HepG2 (cell line): ENCODE data around the gene GNAI2. TPM values are rescaled to one million over a fixed set of nuclear protein-coding genes. Genes with fewer than 3 reads are reported as not detected.

Experiments used
- ARID2 ChIP-seq: sonication (generic); formaldehyde crosslinking; IDR thresholded peaks from 2 replicates; pipeline ENCODE4 v1.8.1; 2022; ENCODE audit warnings: mild to moderate bottlenecking, missing genetic modification reagents, borderline replicate concordance
- BCL6 ChIP-seq: IDR thresholded peaks from 2 replicates; pipeline ENCODE4 v1.6.1; 2016; ENCODE audit warnings: missing genetic modification reagents, missing compliant biosample characterization
- CREM ChIP-seq, 2 experiments: sonication (generic) in 1 of 2; formaldehyde crosslinking in 1 of 2; IDR thresholded peaks; 2 replicates each; pipeline versions ENCODE4 v1.4.0 to v1.6.1; 2016 to 2020; ENCODE audit warnings: antibody characterized with exemption in 1 of 2, mild to moderate bottlenecking in 1 of 2, missing genetic modification reagents in 1 of 2
- FOXJ3 ChIP-seq: sonication (generic); formaldehyde crosslinking; IDR thresholded peaks from 2 replicates; pipeline ENCODE4 v1.4.0; 2020; ENCODE audit warnings: missing genetic modification reagents, mild to moderate bottlenecking, borderline replicate concordance
- NONO ChIP-seq, 2 experiments: fragments of 450-650 bp in 1 of 2; sonication (generic) in 1 of 2; formaldehyde crosslinking in 1 of 2; IDR thresholded peaks in 1 of 2; conservative IDR thresholded peaks in 1 of 2; 2 replicates each; pipeline versions ENCODE4 v1.6.1 to v1.8.0; 2017 to 2022; ENCODE audit warnings: mild to moderate bottlenecking in 1 of 2, missing genetic modification reagents in 1 of 2, moderate library complexity in 1 of 2
- RBM39 ChIP-seq: fragments of 200-400 bp; formaldehyde crosslinking; IDR thresholded peaks from one replicate; pipeline ENCODE4 v1.6.1; 2018; ENCODE audit warnings: antibody characterized with exemption, mild to moderate bottlenecking, low read depth, low read length; ENCODE audit not compliant: poor library complexity, severe bottlenecking
- RXRA ChIP-seq: sonication (generic); formaldehyde crosslinking; IDR thresholded peaks from 2 replicates; pipeline ENCODE4 v1.5.1; 2020; ENCODE audit warnings: missing genetic modification reagents
- TGIF2 ChIP-seq: IDR thresholded peaks from 2 replicates; pipeline ENCODE4 v1.6.1; 2016; ENCODE audit warnings: control low read depth, missing compliant biosample characterization
- ZFP1 ChIP-seq: IDR thresholded peaks from 2 replicates; pipeline ENCODE4 v1.6.1; 2016
- ZNF143 ChIP-seq: sonication (generic); formaldehyde crosslinking; IDR thresholded peaks from 2 replicates; pipeline ENCODE4 v1.4.0; 2020; ENCODE audit warnings: missing genetic modification reagents
- ZNF264 ChIP-seq: sonication (generic); formaldehyde crosslinking; IDR thresholded peaks from 2 replicates; pipeline ENCODE4 v1.4.0; 2020; ENCODE audit warnings: missing genetic modification reagents
- ZNF468 ChIP-seq: sonication (generic); formaldehyde crosslinking; IDR thresholded peaks from 2 replicates; pipeline ENCODE4 v1.8.0; 2022; ENCODE audit warnings: mild to moderate bottlenecking, moderate library complexity, missing genetic modification reagents
- polyA plus RNA-seq, 8 experiments: library from polyadenylated mRNA; depleted of rRNA in 3 of 8; stranded (reverse) in 7 of 8; unstranded in 1 of 8; fragments of >200 nt; fragmentation: Illumina TruSeq in 4 of 8; extraction: Trizol in 4 of 8; gene quantifications; 2 replicates each; pipeline versions ENCODE4 v1.2.1 to v1.2.3, GENCODE V29; 2011 to 2016; ENCODE audit warnings: low read depth in 4 of 8, missing spikeins in 1 of 8, mixed read lengths in 1 of 8; ENCODE audit not compliant: insufficient read depth in 1 of 8
- total RNA-seq, 5 experiments: library from RNA; depleted of rRNA; stranded (reverse); fragments of >200 nt; fragmentation: Illumina TruSeq; extraction: Trizol; gene quantifications; 2 replicates each; pipeline ENCODE4 v1.2.3, GENCODE V29; 2016; ENCODE audit warnings: low read depth in 1 of 5
- TF ChIP-seq, protein P1 (sequence below): sonication (generic); formaldehyde crosslinking; IDR thresholded peaks from 2 replicates; pipeline ENCODE4 v1.8.1; 2023; ENCODE audit warnings: mild to moderate bottlenecking, moderate library complexity, missing genetic modification reagents
- TF ChIP-seq, protein P2 (sequence below): sonication (generic); formaldehyde crosslinking; IDR thresholded peaks from 2 replicates; pipeline ENCODE4 v1.4.0; 2020; ENCODE audit warnings: missing genetic modification reagents
- TF ChIP-seq, protein P3 (sequence below): sonication (generic); formaldehyde crosslinking; IDR thresholded peaks from 2 replicates; pipeline ENCODE4 v1.4.0; 2020; ENCODE audit warnings: missing genetic modification reagents
- TF ChIP-seq, protein P4 (sequence below): conservative IDR thresholded peaks from 2 replicates; pipeline ENCODE4 v1.6.1; 2018; ENCODE audit warnings: missing genetic modification reagents
- TF ChIP-seq, protein P5 (sequence below): sonication (generic); formaldehyde crosslinking; IDR thresholded peaks from 2 replicates; pipeline ENCODE4 v1.4.0; 2020; ENCODE audit warnings: missing genetic modification reagents
- TF ChIP-seq, protein P6 (sequence below): sonication (generic); formaldehyde crosslinking; IDR thresholded peaks from 2 replicates; pipeline ENCODE4 v1.4.0; 2020; ENCODE audit warnings: low read depth, mild to moderate bottlenecking, missing genetic modification reagents

GNAI2 gene
- total and polyA plus RNA-seq, 2 of the 13 experiments (the other 11 are each of a cell fraction or from before 2014, with no cell fraction given) = 51.1 to 66.2 TPM

DNA sequence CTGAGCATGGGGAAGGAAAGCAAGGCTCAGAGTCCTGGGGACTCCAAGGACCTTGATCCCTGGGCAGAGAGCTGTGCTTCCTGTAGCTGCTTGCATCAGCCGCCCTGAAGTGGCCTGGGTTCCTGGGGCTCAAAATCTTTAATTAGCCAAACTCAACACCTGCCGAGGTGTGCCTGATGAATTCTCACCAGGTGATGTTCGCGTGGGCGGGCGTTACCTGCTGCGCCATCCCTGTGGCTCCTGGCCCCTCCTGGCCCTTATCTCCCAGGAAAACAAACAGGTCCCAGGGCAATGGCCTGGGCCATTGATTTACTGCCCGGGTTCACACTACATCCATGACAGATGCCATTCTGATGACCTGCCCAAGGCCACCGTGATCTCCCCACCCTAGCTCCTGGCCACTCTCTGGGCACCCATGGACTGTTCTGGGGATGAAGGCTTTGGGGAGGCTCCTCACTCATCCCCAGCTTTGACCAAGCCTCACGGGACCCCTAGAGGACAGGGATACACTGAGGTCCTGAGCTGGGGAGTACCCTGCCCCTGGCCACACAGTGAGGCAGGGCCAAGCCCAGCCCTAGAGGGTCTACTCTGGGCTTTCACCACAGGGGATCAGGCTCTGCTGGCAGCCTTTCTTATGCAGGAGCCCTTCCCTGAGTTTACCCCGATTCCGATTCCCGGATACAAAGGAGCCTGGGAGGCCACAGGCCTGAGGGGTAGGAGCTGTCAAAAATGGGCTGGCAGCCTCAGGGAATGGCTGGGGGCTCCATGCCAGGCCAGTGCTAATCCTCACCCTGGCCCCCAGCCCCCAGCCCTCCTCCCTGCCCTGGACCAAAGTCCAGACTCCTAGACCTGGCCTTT, 25.3 kb upstream of the GNAI2 start (continued):
- TF ChIP-seq, protein P1, sequence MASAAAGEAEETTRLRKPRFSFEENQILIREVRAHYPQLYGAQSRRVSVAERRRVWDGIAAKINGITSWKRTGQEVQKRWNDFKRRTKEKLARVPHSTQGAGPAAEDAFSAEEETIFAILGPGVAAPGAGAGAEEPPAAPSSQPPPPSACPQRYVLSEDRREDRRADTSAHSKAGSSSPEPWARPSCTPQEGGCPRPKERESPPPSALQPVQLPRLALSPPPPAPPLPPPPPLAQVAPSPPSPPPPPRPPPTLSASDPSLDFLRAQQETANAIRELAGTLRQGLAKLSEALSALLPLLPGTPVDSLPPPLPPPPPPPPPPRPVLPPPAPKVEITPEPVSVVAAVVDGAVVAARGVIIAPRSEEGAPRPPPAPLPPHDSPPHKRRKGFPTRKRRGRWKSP (CRISPR knock-in tag) = no peak
- peak; percentile 79 for TF ChIP-seq CREM (IDR thresholded peaks at IDR 0.05)
- TF ChIP-seq CREM (CRISPR knock-in tag; IDR thresholded peaks at IDR 0.05) = no peak
- peak; percentile 58 for TF ChIP-seq RBM39
- TF ChIP-seq BCL6 (CRISPR knock-in tag) = peak; percentile 68
- peak; percentile 31; the same call in 1 of the 2 replicates for TF ChIP-seq ZFP1 (CRISPR knock-in tag)
- TF ChIP-seq, protein P2, sequence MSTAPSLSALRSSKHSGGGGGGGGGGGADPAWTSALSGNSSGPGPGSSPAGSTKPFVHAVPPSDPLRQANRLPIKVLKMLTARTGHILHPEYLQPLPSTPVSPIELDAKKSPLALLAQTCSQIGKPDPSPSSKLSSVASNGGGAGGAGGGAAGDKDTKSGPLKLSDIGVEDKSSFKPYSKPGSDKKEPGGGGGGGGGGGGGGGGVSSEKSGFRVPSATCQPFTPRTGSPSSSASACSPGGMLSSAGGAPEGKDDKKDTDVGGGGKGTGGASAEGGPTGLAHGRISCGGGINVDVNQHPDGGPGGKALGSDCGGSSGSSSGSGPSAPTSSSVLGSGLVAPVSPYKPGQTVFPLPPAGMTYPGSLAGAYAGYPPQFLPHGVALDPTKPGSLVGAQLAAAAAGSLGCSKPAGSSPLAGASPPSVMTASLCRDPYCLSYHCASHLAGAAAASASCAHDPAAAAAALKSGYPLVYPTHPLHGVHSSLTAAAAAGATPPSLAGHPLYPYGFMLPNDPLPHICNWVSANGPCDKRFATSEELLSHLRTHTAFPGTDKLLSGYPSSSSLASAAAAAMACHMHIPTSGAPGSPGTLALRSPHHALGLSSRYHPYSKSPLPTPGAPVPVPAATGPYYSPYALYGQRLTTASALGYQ (CRISPR knock-in tag) = peak; percentile 82
- peak; percentile 67; the same call in 1 of the 2 replicates for TF ChIP-seq FOXJ3 (CRISPR knock-in tag)
- TF ChIP-seq RXRA = peak; percentile 99
- TF ChIP-seq ZNF264 (CRISPR knock-in tag) = 0 out of 2 replicates have a peak, but pooled peaks have one; percentile 42
- TF ChIP-seq, protein P3, sequence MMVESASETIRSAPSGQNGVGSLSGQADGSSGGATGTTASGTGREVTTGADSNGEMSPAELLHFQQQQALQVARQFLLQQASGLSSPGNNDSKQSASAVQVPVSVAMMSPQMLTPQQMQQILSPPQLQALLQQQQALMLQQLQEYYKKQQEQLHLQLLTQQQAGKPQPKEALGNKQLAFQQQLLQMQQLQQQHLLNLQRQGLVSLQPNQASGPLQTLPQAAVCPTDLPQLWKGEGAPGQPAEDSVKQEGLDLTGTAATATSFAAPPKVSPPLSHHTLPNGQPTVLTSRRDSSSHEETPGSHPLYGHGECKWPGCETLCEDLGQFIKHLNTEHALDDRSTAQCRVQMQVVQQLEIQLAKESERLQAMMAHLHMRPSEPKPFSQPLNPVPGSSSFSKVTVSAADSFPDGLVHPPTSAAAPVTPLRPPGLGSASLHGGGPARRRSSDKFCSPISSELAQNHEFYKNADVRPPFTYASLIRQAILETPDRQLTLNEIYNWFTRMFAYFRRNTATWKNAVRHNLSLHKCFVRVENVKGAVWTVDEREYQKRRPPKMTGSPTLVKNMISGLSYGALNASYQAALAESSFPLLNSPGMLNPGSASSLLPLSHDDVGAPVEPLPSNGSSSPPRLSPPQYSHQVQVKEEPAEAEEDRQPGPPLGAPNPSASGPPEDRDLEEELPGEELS (CRISPR knock-in tag) = peak; percentile 87
- no peak for TF ChIP-seq ARID2 (CRISPR knock-in tag)
- no peak for TF ChIP-seq ZNF468 (CRISPR knock-in tag)
- TF ChIP-seq, protein P4, sequence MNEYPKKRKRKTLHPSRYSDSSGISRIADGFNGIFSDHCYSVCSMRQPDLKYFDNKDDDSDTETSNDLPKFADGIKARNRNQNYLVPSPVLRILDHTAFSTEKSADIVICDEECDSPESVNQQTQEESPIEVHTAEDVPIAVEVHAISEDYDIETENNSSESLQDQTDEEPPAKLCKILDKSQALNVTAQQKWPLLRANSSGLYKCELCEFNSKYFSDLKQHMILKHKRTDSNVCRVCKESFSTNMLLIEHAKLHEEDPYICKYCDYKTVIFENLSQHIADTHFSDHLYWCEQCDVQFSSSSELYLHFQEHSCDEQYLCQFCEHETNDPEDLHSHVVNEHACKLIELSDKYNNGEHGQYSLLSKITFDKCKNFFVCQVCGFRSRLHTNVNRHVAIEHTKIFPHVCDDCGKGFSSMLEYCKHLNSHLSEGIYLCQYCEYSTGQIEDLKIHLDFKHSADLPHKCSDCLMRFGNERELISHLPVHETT (CRISPR knock-in tag) = 0 out of 2 replicates have a peak, but pooled peaks have one; percentile 31
- TF ChIP-seq, protein P5, sequence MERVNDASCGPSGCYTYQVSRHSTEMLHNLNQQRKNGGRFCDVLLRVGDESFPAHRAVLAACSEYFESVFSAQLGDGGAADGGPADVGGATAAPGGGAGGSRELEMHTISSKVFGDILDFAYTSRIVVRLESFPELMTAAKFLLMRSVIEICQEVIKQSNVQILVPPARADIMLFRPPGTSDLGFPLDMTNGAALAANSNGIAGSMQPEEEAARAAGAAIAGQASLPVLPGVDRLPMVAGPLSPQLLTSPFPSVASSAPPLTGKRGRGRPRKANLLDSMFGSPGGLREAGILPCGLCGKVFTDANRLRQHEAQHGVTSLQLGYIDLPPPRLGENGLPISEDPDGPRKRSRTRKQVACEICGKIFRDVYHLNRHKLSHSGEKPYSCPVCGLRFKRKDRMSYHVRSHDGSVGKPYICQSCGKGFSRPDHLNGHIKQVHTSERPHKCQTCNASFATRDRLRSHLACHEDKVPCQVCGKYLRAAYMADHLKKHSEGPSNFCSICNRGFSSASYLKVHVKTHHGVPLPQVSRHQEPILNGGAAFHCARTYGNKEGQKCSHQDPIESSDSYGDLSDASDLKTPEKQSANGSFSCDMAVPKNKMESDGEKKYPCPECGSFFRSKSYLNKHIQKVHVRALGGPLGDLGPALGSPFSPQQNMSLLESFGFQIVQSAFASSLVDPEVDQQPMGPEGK = peak; percentile 99
- TF ChIP-seq, protein P6, sequence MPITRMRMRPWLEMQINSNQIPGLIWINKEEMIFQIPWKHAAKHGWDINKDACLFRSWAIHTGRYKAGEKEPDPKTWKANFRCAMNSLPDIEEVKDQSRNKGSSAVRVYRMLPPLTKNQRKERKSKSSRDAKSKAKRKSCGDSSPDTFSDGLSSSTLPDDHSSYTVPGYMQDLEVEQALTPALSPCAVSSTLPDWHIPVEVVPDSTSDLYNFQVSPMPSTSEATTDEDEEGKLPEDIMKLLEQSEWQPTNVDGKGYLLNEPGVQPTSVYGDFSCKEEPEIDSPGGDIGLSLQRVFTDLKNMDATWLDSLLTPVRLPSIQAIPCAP (CRISPR knock-in tag) = no peak
- peak; percentile 88 for TF ChIP-seq TGIF2 (CRISPR knock-in tag)
- no peak for TF ChIP-seq ZNF143 (CRISPR knock-in tag)
- TF ChIP-seq NONO (IDR thresholded peaks at IDR 0.05) = no peak
- TF ChIP-seq NONO (CRISPR knock-in tag; conservative IDR thresholded peaks at IDR 0.05) = peak; percentile 82; the same call in 1 of the 2 replicates
